Colonic mucosa (tissue), 4 donors: ENCODE results near the gene LRRC3C. TPM values are rescaled to one million over a fixed set of nuclear protein-coding genes. Genes with fewer than 3 reads are reported as not detected.
"Not testable (repeated sequence)": the region's sequence is repeated elsewhere in the genome, so short reads cannot be mapped to it uniquely, and the experiment has no call there.

Experiments
- DNase-seq: peaks from one replicate; pipeline ENCODE4 v3.0.0-alpha.2; 2020
- H3K27ac ChIP-seq: fragments of 200-600 bp; one replicate; pipeline ENCODE4 v1.8.0; 2021
- H3K27me3 ChIP-seq: fragments of 200-600 bp; one replicate; pipeline ENCODE4 v1.8.0; 2021
- H3K36me3 ChIP-seq: fragments of 200-600 bp; one replicate; pipeline ENCODE4 v1.8.0; 2021
- H3K4me1 ChIP-seq: fragments of 200-600 bp; one replicate; pipeline ENCODE4 v1.8.0; 2021; ENCODE audit warnings: mild to moderate bottlenecking
- H3K4me3 ChIP-seq: fragments of 200-600 bp; one replicate; pipeline ENCODE4 v1.8.0; 2021
- H3K9ac ChIP-seq, 2 donors: one replicate each; pipeline ENCODE4 v1.7.0; 2013; ENCODE audit warnings: control low read depth in 2 of 2, low read depth in 2 of 2, low read length in 2 of 2
- H3K9me3 ChIP-seq: fragments of 200-600 bp; one replicate; pipeline ENCODE4 v1.8.0; 2021
- intact Hi-C: fragments of 100-400 bp; cut with DNase I; formaldehyde crosslinking; loops from one replicate; pipeline ENCODE4 v1.14.1; 2022
- total RNA-seq, 2 donors: library from RNA; stranded (reverse); fragmentation: NEBNext Ultra II Directional in 1 of 2; extraction: Animal tissue kit (Norgen Biotek cat#: 25700) in 1 of 2; gene quantifications; one replicate each; pipeline ENCODE4 v1.2.1, GENCODE V29; 2021
- TF ChIP-seq, protein P1 (sequence below): fragments of 200-600 bp; IDR thresholded peaks from one replicate; pipeline ENCODE4 v1.8.0; 2022; ENCODE audit warnings: antibody characterized with exemption, mild to moderate bottlenecking
- donor health status: healthy.
- donor health status: DM: no; HTN: no; CAD: no.
- donor health status: DM: no; HTN: no; CAD: no.

The LRRC3C gene
- total RNA-seq, 2 donors from 2014 or later, result not detected

DNA sequence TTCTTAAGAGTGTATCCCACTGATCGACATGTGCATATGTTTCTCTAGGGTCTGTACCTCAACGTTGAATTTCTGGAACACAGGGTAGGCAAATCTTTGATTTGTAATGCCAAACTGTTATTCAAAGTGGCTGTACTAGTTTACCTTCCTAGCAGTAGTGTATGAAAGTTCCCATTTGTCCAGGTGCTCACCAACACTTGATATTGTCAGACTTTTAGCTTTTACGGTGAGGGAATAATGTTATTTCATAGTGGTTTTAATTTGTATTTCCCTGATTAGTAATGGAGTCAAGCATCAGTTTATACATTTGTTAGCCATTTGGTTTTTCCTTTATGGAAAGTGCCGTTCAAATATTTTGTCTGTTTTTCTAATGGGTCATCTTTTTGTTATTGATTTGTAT is 29.4 kb upstream of the LRRC3C start:
- DNase-seq, result no peak
- H3K27me3 ChIP-seq, result no peaks in the 10 kb centered on the region
- TF ChIP-seq, protein P1, sequence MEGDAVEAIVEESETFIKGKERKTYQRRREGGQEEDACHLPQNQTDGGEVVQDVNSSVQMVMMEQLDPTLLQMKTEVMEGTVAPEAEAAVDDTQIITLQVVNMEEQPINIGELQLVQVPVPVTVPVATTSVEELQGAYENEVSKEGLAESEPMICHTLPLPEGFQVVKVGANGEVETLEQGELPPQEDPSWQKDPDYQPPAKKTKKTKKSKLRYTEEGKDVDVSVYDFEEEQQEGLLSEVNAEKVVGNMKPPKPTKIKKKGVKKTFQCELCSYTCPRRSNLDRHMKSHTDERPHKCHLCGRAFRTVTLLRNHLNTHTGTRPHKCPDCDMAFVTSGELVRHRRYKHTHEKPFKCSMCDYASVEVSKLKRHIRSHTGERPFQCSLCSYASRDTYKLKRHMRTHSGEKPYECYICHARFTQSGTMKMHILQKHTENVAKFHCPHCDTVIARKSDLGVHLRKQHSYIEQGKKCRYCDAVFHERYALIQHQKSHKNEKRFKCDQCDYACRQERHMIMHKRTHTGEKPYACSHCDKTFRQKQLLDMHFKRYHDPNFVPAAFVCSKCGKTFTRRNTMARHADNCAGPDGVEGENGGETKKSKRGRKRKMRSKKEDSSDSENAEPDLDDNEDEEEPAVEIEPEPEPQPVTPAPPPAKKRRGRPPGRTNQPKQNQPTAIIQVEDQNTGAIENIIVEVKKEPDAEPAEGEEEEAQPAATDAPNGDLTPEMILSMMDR, result no peak
- H3K27ac ChIP-seq, result no peak overlapping the region
- H3K4me1 ChIP-seq, result no peaks in the 10 kb centered on the region
- no peaks in the 10 kb centered on the region for H3K9me3 ChIP-seq
- no peak overlapping the region for H3K4me3 ChIP-seq
- intact Hi-C loops, result no loop called here
- no peak overlapping the region for H3K9ac ChIP-seq
- no peaks in the 10 kb centered on the region for H3K36me3 ChIP-seq

DNA sequence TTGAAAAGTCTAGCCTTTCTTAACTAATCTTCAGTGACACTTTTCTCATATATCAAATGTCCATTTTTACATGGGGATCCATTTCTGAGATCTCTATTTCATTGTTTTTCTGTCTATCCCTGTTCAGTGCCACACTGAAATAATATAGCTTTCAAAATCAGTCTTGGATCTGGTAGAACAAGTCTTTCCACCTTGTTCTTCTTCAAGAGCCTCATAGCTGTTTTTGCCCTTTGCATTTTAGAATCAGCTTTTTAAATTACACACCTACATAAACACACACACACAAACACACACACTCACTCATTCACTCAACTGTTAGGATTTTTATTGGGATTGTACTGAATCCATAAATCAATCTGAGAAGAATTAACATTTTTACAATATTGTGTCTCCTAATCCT is 28.3 kb upstream of the LRRC3C start:
- intact Hi-C loops, result no loop called here
- no peaks in the 10 kb centered on the region for H3K9me3 ChIP-seq
- no peaks in the 10 kb centered on the region for H3K27me3 ChIP-seq
- TF ChIP-seq, protein P1, result no peak
- no peak overlapping the region for H3K9ac ChIP-seq
- no peak overlapping the region for H3K4me3 ChIP-seq
- H3K4me1 ChIP-seq, result no peaks in the 10 kb centered on the region
- DNase-seq, result no peak
- no peak overlapping the region for H3K27ac ChIP-seq
- no peaks in the 10 kb centered on the region for H3K36me3 ChIP-seq

DNA sequence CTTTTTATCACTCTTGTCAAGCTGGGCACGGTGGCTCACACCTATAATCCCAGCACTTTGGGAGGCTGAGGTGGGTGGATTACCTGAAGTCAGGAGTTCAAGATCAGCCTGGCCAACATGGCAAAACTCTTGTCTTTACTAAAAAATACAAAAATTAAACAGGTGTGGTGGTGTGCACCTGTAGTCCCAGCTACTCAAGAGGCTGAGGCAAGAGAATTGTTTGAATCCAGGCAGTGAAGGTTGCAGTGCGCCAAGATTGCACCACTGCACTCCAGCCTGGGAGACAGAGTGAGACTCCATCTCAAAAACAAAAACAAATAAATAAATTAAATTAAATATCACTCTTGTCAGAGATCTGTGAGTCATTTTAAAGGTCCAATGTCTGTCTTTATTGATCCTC is 25.5 kb upstream of the LRRC3C start:
- H3K27me3 ChIP-seq, intact Hi-C loops, H3K9me3 ChIP-seq, H3K36me3 ChIP-seq, H3K4me1 ChIP-seq, H3K9ac ChIP-seq, H3K27ac ChIP-seq, H3K4me3 ChIP-seq, DNase-seq: not testable (repeated sequence)

DNA sequence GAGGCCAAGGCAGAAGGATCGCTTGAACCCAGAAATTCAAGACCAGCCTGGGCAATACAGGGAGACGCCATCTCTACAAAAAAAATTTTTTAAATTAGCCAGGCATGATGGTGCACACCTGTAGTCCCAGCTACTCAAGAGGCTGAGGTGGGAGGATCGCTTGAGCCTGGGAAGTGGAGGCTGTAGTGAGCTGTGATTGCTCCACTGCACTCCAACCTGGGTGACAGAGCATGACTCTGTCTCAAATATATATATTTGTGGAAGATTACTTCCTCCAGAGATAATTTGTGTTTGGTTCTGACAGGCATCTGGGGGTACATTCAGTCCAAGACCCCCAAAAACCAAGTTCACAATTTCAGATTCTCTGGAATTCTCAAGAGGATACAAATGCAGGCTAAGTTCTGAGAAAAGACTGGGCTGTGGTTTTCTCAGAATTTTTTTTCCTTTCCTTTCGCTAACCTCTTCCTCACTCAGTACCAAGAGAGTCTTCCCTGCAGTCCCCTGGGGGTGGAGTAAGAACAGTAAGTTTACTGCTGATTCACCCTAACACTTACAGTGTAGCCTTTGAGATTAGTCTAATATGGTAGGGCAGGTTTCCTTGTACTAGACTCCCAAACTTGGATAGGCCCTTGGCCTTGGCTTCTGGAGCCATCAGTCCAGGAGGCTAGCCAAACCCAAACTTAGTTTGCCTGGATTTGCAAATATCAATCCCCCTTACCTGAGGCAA is 24.2 kb upstream of the LRRC3C start:
- Histone ChIP-seq H3K36me3 (no peaks in the 10 kb centered on the region), H3K4me1 (no peaks in the 10 kb centered on the region), H3K9ac (no peak overlapping the region), H3K4me3 (no peak overlapping the region), H3K9me3 (no peaks in the 10 kb centered on the region), H3K27ac (no peak overlapping the region), H3K27me3 (no peaks in the 10 kb centered on the region)
- TF ChIP-seq, protein P1, result no peak
- intact Hi-C loops, result no loop called here
- DNase-seq, result no peak

DNA sequence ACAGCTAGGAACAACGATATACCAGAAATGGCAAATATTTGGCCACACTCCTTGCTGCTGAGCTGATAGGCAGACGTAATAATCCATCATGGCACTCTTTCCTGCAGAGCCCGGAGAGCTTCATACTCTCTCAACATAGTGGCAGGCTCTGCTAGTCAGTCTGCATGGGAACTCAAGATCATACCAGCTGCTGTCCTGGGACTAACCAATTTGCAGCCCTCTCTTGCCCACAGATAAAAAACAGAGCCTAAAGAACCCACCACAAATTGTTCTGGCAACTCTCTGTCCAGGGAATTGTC is 22.6 kb upstream of the LRRC3C start:
- TF ChIP-seq, protein P1, result no peak
- H3K27ac ChIP-seq, result no peak overlapping the region
- DNase-seq, result no peak
- H3K36me3 ChIP-seq, result no peaks in the 10 kb centered on the region
- intact Hi-C loops, result no loop called here
- H3K9me3 ChIP-seq, result no peaks in the 10 kb centered on the region
- H3K9ac ChIP-seq, result no peak overlapping the region
- H3K4me1 ChIP-seq, result no peaks in the 10 kb centered on the region
- H3K4me3 ChIP-seq, result no peak overlapping the region
- no peaks in the 10 kb centered on the region for H3K27me3 ChIP-seq

DNA sequence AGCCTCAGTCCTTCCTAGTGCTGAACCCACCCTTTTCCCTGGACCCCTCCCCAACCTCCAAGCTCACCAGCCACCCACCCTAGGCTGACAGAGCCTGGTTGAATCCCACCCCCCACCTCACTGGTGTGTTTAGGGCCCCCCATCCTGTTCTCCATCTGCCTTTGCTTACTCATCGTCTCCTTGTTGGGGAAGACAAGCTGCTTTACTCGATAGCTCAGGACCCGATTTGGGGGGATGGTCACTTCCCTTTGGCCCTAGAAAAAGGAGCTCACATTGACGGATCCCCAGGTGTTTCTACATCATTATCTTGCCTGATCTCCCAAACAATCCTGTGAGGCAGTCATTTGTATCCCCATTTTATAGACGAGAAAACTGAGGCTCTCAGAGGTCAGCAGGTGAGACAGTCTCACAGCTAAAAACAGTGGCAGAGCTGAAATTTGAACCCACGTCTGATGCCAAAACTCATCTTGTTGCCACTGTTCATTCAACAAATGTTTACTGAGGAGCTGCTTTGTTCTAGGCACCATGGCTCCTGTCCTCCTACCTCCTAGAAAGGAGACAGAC is 18.7 kb upstream of the LRRC3C start:
- Histone ChIP-seq H3K4me3 (no peak overlapping the region), H3K27me3 (no peaks in the 10 kb centered on the region), H3K9me3 (no peaks in the 10 kb centered on the region), H3K27ac (no peak overlapping the region), H3K36me3 (no peaks in the 10 kb centered on the region), H3K9ac (no peak overlapping the region), H3K4me1 (no peaks in the 10 kb centered on the region)
- DNase-seq, result no peak
- intact Hi-C loops, result no loop called here
- TF ChIP-seq, protein P1, result no peak
